Endothelial cell (in vitro differentiated cells): ENCODE measurements around the gene HAL. TPM values are rescaled to one million over a fixed set of nuclear protein-coding genes. Genes with fewer than 3 reads are reported as not detected.

Source experiments
- DNase-seq: peaks from one replicate; pipeline ENCODE4 v3.0.0; 2021; ENCODE audit warnings: low spot score
- H3K27ac Mint-ChIP-seq: one replicate; pipeline ENCODE4 v1.8.0; 2021; ENCODE audit warnings: mixed read lengths, inconsistent platforms; ENCODE audit not compliant: unreplicated experiment
- H3K27me3 Mint-ChIP-seq: one replicate; pipeline ENCODE4 v1.8.0; 2021; ENCODE audit warnings: mild to moderate bottlenecking, moderate library complexity, mixed read lengths, inconsistent platforms; ENCODE audit not compliant: unreplicated experiment
- H3K36me3 Mint-ChIP-seq: one replicate; pipeline ENCODE4 v1.8.0; 2021; ENCODE audit warnings: mild to moderate bottlenecking, low read depth, mixed read lengths, inconsistent platforms; ENCODE audit not compliant: unreplicated experiment
- H3K4me1 Mint-ChIP-seq: one replicate; pipeline ENCODE4 v1.8.0; 2021; ENCODE audit warnings: mild to moderate bottlenecking, mixed read lengths, inconsistent platforms; ENCODE audit not compliant: unreplicated experiment
- H3K4me3 Mint-ChIP-seq: one replicate; pipeline ENCODE4 v1.8.0; 2021; ENCODE audit warnings: mild to moderate bottlenecking, mixed read lengths, inconsistent platforms; ENCODE audit not compliant: unreplicated experiment
- H3K9me3 Mint-ChIP-seq: one replicate; pipeline ENCODE4 v1.8.0; 2021; ENCODE audit warnings: mixed read lengths, inconsistent platforms; ENCODE audit not compliant: unreplicated experiment
- CTCF ChIP-seq: fragments of 200-600 bp; sonication (generic); IDR thresholded peaks from one replicate; pipeline ENCODE4 v1.5.0; 2021; ENCODE audit warnings: antibody characterized with exemption; ENCODE audit not compliant: unreplicated experiment
- total RNA-seq: library from RNA; stranded (reverse); fragmentation: NEBNext Ultra II Directional; extraction: Animal tissue kit (Norgen Biotek cat#: 25700); gene quantifications from one replicate; pipeline ENCODE4 v1.2.1, GENCODE V29; 2021; ENCODE audit not compliant: unreplicated experiment

HAL gene
- total RNA-seq, 1 donor from 2014 or later = 1.1 TPM

DNA sequence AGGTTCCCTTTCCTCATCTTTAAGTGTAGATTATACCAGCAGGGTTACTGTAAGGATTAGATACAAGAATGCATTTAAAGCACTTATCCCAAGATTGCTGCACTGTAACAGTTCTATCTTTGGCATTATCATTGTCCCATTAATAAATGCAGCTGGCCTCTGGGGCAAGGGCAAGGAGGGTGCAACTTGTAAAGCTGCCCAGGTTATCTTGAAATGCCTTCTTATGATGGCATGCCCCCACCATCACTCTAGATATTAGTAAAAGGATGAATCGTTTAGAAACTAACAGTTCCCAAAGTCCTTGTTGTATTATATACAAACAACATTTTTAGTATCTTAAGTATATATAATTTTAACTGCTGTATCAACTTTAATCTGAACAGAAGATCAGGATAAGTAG is 32.4 kb upstream of the HAL start:
- no peaks in the 10 kb centered on the region for H3K9me3 Mint-ChIP-seq
- H3K4me3 Mint-ChIP-seq = no peak overlapping the region
- DNase-seq = no peak
- no peak overlapping the region for H3K27ac Mint-ChIP-seq
- no peak for TF ChIP-seq CTCF
- H3K36me3 Mint-ChIP-seq = peaks cover 13% of the 10 kb centered on the region
- H3K27me3 Mint-ChIP-seq = no peaks in the 10 kb centered on the region
- H3K4me1 Mint-ChIP-seq = no peaks in the 10 kb centered on the region

- Mint-ChIP-seq H3K4me1 (no peaks in the 10 kb centered on the region), H3K36me3 (peaks cover 13% of the 10 kb centered on the region), H3K27me3 (no peaks in the 10 kb centered on the region), H3K4me3 (no peak overlapping the region), H3K9me3 (no peaks in the 10 kb centered on the region), H3K27ac (no peak overlapping the region)
- DNase-seq = no peak
- TF ChIP-seq CTCF = no peak
Measured at GRCh38 chr12:96026331-96026730, 30.2 kb upstream of the HAL start.

DNA sequence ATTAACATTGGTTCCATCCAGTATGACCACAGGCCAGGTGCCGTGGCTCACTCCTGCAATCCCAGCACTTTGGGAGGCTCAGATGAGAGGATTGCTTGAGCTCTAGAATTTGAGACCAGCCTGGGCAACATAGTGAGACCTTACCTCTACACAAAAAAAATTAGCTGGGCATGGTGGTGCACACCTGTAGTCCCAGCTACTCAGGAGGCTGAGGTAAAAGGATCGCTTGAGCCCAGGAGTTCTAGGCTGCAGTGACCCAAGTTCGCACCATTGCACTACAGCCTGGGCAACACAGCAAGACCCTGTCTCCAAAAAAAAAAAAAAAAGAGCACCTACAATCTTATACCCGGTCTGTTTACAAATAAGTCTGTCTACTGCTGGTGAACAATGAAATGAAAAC is 29.4 kb upstream of the HAL start:
- H3K36me3 Mint-ChIP-seq = peaks cover 13% of the 10 kb centered on the region
- no peak for TF ChIP-seq CTCF
- H3K4me1 Mint-ChIP-seq = no peaks in the 10 kb centered on the region
- H3K27me3 Mint-ChIP-seq = no peaks in the 10 kb centered on the region
- H3K9me3 Mint-ChIP-seq = no peaks in the 10 kb centered on the region
- no peak for DNase-seq
- no peak overlapping the region for H3K27ac Mint-ChIP-seq
- no peak overlapping the region for H3K4me3 Mint-ChIP-seq

GRCh38 chr12:96020314-96021003 is 24.3 kb upstream of the HAL start:
- Mint-ChIP-seq H3K36me3 (peaks cover 12% of the 10 kb centered on the region), H3K27ac (no peak overlapping the region), H3K9me3 (no peaks in the 10 kb centered on the region), H3K4me3 (no peak overlapping the region), H3K4me1 (no peaks in the 10 kb centered on the region), H3K27me3 (no peaks in the 10 kb centered on the region)
- TF ChIP-seq CTCF = no peak
- no peak for DNase-seq

DNA sequence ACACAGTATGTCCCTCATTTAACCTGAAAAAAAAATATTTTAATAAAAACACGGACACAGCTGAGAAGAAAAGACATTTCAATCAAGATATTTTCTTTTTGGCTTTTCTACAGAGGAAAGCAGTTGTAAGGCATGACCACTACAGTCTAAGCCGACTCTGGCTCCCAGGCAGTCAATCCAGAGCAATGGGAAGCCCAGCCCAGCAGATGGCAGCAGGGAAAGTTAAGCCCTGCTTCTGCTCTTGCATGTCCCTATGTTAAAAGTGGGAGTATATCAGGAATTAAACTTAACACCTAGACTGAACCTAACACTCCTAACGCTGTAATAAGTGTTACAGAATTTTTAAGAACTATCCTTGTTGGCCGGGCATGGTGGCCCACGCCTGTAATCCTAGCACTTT is 19.5 kb upstream of the HAL start:
- Mint-ChIP-seq H3K9me3 (no peaks in the 10 kb centered on the region), H3K27ac (no peak overlapping the region), H3K4me1 (no peaks in the 10 kb centered on the region), H3K36me3 (peaks cover 10% of the 10 kb centered on the region), H3K4me3 (no peak overlapping the region), H3K27me3 (peaks cover 3% of the 10 kb centered on the region)
- TF ChIP-seq CTCF = no peak
- peak; percentile 45 for DNase-seq
